ENCODE results near the gene SDE2.
"Not testable (repeated sequence)": the region's sequence is repeated elsewhere in the genome, so short reads cannot be mapped to it uniquely, and the experiment has no call there.

Gene SDE2

GRCh38 chr1:225999227-225999911 is at the start of gene SDE2:
Gene SDE2, minus strand, starts transcription at chr1:225999343. Its CDS starts 31 bp downstream, at chr1:225999312.
- peak; percentile 100 for DNase-seq

GRCh38 chr1:226048886-226049285 is 49.7 kb upstream of the SDE2 start:
- no peak for DNase-seq

- no peak for DNase-seq
These were observed 48.4 kb upstream of the SDE2 start for GRCh38 chr1:226047495-226047894.

GRCh38 chr1:226046240-226046639 is 47.1 kb upstream of the SDE2 start:
- DNase-seq = no peak

- DNase-seq = no peak
These were observed 45.5 kb upstream of the SDE2 start for GRCh38 chr1:226044514-226045101.

GRCh38 chr1:226041419-226041818 is 42.3 kb upstream of the SDE2 start:
- no peak for DNase-seq

GRCh38 chr1:226038661-226039060 is 39.5 kb upstream of the SDE2 start:
- no peak for DNase-seq

- DNase-seq = no peak
These were observed 36.8 kb upstream of the SDE2 start for GRCh38 chr1:226035915-226036314.

GRCh38 chr1:226034482-226034881 is 35.3 kb upstream of the SDE2 start:
- DNase-seq = peak; percentile 86

GRCh38 chr1:226033991-226034390 is 34.8 kb upstream of the SDE2 start:
- no peak for DNase-seq

GRCh38 chr1:226033582-226033981 is 34.4 kb upstream of the SDE2 start:
- no peak for DNase-seq

GRCh38 chr1:226029568-226030225 is 30.6 kb upstream of the SDE2 start:
- no peak for DNase-seq

- no peak for DNase-seq
These were observed 30.0 kb upstream of the SDE2 start for GRCh38 chr1:226029093-226029496.

GRCh38 chr1:226027538-226028217 is 28.5 kb upstream of the SDE2 start:
- DNase-seq = no peak

- no peak for DNase-seq
These were observed 27.7 kb upstream of the SDE2 start for GRCh38 chr1:226026833-226027232.

GRCh38 chr1:226023735-226024134 is 24.6 kb upstream of the SDE2 start:
- no peak for DNase-seq

- DNase-seq = no peak
These were observed 22.7 kb upstream of the SDE2 start for GRCh38 chr1:226021801-226022200.

GRCh38 chr1:226021401-226021800 is 22.3 kb upstream of the SDE2 start:
- DNase-seq = no peak

GRCh38 chr1:226019572-226019971 is 20.4 kb upstream of the SDE2 start:
- DNase-seq = no peak

- DNase-seq = no peak
These were observed 17.9 kb upstream of the SDE2 start for GRCh38 chr1:226017070-226017469.

- DNase-seq = no peak
These were observed 10.5 kb upstream of the SDE2 start for GRCh38 chr1:226009650-226010044.

- DNase-seq = not testable (repeated sequence)
These were observed 8.2 kb upstream of the SDE2 start for GRCh38 chr1:226007126-226007892.

GRCh38 chr1:226006686-226007085 is 7.5 kb upstream of the SDE2 start:
- no peak for DNase-seq
